ENCODE results near the gene LAPTM4A.

LAPTM4A gene

GRCh38 chr2:20062615-20063545, 11.5 kb upstream of the LAPTM4A start:
- POLR2A ChIA-PET: no interaction called here
- no peak for DNase-seq (ENCODE audit: extremely low spot score)
- TF ChIP-seq CTCF (IDR thresholded peaks at IDR 0.05; ENCODE audit: control extremely low read depth, extremely low read depth, low read depth, missing control alignments): no peak
- CTCF ChIA-PET: interaction anchor here (1.1 to 1.9 kb wide), 8 partner anchors 9 to 163 kb away, joined by 3 to 7 read pairs (median 4); partner anchors contain the start of gene LAPTM4A

GRCh38 chr2:20061940-20062339, 10.5 kb upstream of the LAPTM4A start:
- CTCF ChIA-PET: interaction anchor here (1.1 to 3.3 kb wide), 8 partner anchors 8 to 164 kb away, joined by 3 to 12 read pairs (median 4); partner anchors contain the start of gene LAPTM4A
- TF ChIP-seq CTCF (IDR thresholded peaks at IDR 0.05; ENCODE audit: control extremely low read depth, extremely low read depth, low read depth, missing control alignments): no peak
- DNase-seq (ENCODE audit: extremely low spot score): no peak
- POLR2A ChIA-PET: no interaction called here

- ChIA-PET POLR2A (no interaction called here), CTCF (interaction anchor here (1.1 to 3.3 kb wide), 7 partner anchors 9 to 164 kb away, joined by 3 to 12 read pairs (median 3); partner anchors contain the start of gene LAPTM4A)
- TF ChIP-seq CTCF (IDR thresholded peaks at IDR 0.05; ENCODE audit: control extremely low read depth, extremely low read depth, low read depth, missing control alignments): no peak
- no peak for DNase-seq (ENCODE audit: extremely low spot score)
Observed at GRCh38 chr2:20061476-20061875, 10.0 kb upstream of the LAPTM4A start.

- ChIA-PET CTCF (interaction anchor here (1.6 to 3.3 kb wide), 2 partner anchors 45 to 104 kb away, joined by 3 to 12 read pairs; no protein-coding TSS in a partner anchor), POLR2A (no interaction called here)
- no peak for TF ChIP-seq CTCF (IDR thresholded peaks at IDR 0.05; ENCODE audit: control extremely low read depth, extremely low read depth, low read depth, missing control alignments)
- DNase-seq (ENCODE audit: extremely low spot score): no peak
Observed at GRCh38 chr2:20060106-20060505, 8.7 kb upstream of the LAPTM4A start.

GRCh38 chr2:20057268-20057667, 5.8 kb upstream of the LAPTM4A start:
- DNase-seq (ENCODE audit: extremely low spot score): no peak
- ChIA-PET POLR2A (no interaction called here), CTCF (interaction anchor here (1.7 kb wide), 1 partner anchor 9 kb away, joined by 4 read pairs; no protein-coding TSS in a partner anchor)
- TF ChIP-seq CTCF (IDR thresholded peaks at IDR 0.05; ENCODE audit: control extremely low read depth, extremely low read depth, low read depth, missing control alignments): no peak

- no peak for DNase-seq (ENCODE audit: extremely low spot score)
- ChIA-PET POLR2A (interaction anchor here (0.7 kb wide), 1 partner anchor 155 kb away, joined by 3 read pairs; no protein-coding TSS in a partner anchor), CTCF (interaction anchor here (1.2 to 1.9 kb wide), 4 partner anchors 12 to 112 kb away, joined by 3 to 9 read pairs (median 4); no protein-coding TSS in a partner anchor)
- TF ChIP-seq CTCF (IDR thresholded peaks at IDR 0.05; ENCODE audit: control extremely low read depth, extremely low read depth, low read depth, missing control alignments): no peak
Observed at GRCh38 chr2:20054931-20055330, 3.5 kb upstream of the LAPTM4A start.
